Kidney (tissue), 22 donors: ENCODE data around the gene POU3F3. TPM values are rescaled to one million over a fixed set of nuclear protein-coding genes. Genes with fewer than 3 reads are reported as not detected.

Experiments used
- DNase-seq, 5 donors: peaks; one replicate each; pipeline ENCODE4 v3.0.0-alpha.2; 2013 to 2020
- FAIRE-seq: peaks from 2 replicates; lab custom pipeline; 2012; peaks lifted over from hg19 to GRCh38; lab: Jason Lieb, UNC
- H3K27ac ChIP-seq, 2 donors: one replicate each; pipeline ENCODE4 v1.7.0; 2013; ENCODE audit warnings: low read depth in 2 of 2, low read length in 2 of 2, inconsistent platforms in 1 of 2
- H3K27me3 ChIP-seq: one replicate; pipeline ENCODE4 v1.7.1; 2013; ENCODE audit warnings: low read length, inconsistent platforms; ENCODE audit not compliant: control insufficient read depth, insufficient read depth
- H3K36me3 ChIP-seq, 3 donors: one replicate each; pipeline versions ENCODE4 v1.7.0 to v1.7.1; 2013; ENCODE audit warnings: low read length in 3 of 3, control low read depth in 1 of 3, inconsistent platforms in 1 of 3; ENCODE audit not compliant: insufficient read depth in 3 of 3, control insufficient read depth in 2 of 3
- H3K4me1 ChIP-seq, 3 donors: one replicate each; pipeline versions ENCODE4 v1.7.0 to v1.7.1; 2013; ENCODE audit warnings: low read length in 3 of 3, inconsistent platforms in 1 of 3, low read depth in 1 of 3; ENCODE audit not compliant: control insufficient read depth in 2 of 3, insufficient read depth in 2 of 3
- H3K4me3 ChIP-seq, 3 donors: one replicate each; pipeline versions ENCODE4 v1.7.0 to v1.8.1; 2013; ENCODE audit warnings: low read length in 3 of 3, control low read depth in 1 of 3, inconsistent platforms in 1 of 3
- H3K9ac ChIP-seq, 3 donors: one replicate each; pipeline versions ENCODE4 v1.7.0 to v1.7.1; 2013; ENCODE audit warnings: low read length in 3 of 3, control low read depth in 1 of 3, inconsistent platforms in 1 of 3
- H3K9me3 ChIP-seq, 3 donors: one replicate each; pipeline versions ENCODE4 v1.7.0 to v1.7.1; 2013; ENCODE audit warnings: low read length in 3 of 3, control low read depth in 1 of 3, inconsistent platforms in 1 of 3; ENCODE audit not compliant: control insufficient read depth in 2 of 3, insufficient read depth in 1 of 3
- intact Hi-C: fragments of 100-400 bp; cut with DNase I; formaldehyde crosslinking; loops from one replicate; pipeline ENCODE4 v1.11.1; 2022
- long read RNA-seq, 10 donors: library from polyadenylated mRNA in 1 of 10; unstranded in 1 of 10; transcript quantifications; one replicate each; pipeline ENCODE4 v2.0.0 and lab custom pipeline, GENCODE V29; 2021 to 2026
- polyA plus RNA-seq: library from polyadenylated mRNA; stranded (reverse); fragments of 350-450 nt; fragmentation: Illumina TruSeq; extraction: RNeasy Lipid Tissue Mini Kit (QIAGEN cat#74804); gene quantifications from one replicate; pipeline ENCODE4 v1.2.3, GENCODE V29; 2014; ENCODE audit warnings: low read depth, low replicate concordance; ENCODE audit not compliant: insufficient read depth
- total RNA-seq: library from RNA; stranded (reverse); fragmentation: NEBNext Ultra II Directional; extraction: Animal tissue kit (Norgen Biotek cat#: 25700); gene quantifications from one replicate; pipeline ENCODE4 v1.2.1, GENCODE V29; 2021
- TF ChIP-seq, protein P1 (sequence below): IDR thresholded peaks from 3 replicates; pipeline ENCODE4 v1.5.1; 2012; ENCODE audit warnings: mild to moderate bottlenecking, moderate library complexity, borderline replicate concordance; ENCODE audit not compliant: insufficient read depth; ENCODE audit errors: extremely low read depth
- donor health status: control.
- donor health status: control.
- donor health status: control.
- donor health status: control.
- donor health status: control.
- donor health status: DM: yes; HTN: yes; CAD: no.
- donor health status: Normal renal cell carcinoma (clear cell type).

POU3F3 gene
- total RNA-seq (118 TPM), polyA plus RNA-seq (31.4 TPM)
- long read RNA-seq, donor 1, transcript POU3F3-201 (1 exons, 3,064 nt): major isoform, 73 of 73 reads
- long read RNA-seq, donor 1, partial matches to known transcripts: 0 of 73 reads
- long read RNA-seq, donor 1, other reads (novel, unspliced or antisense): 0 of 73 reads
- long read RNA-seq, donor 2, transcript POU3F3-201 (1 exons, 3,064 nt): major isoform, 63 of 63 reads
- long read RNA-seq, donor 2, partial matches to known transcripts: 0 of 63 reads
- long read RNA-seq, donor 2, other reads (novel, unspliced or antisense): 0 of 63 reads
- long read RNA-seq, donor 3, transcript POU3F3-201 (1 exons, 3,064 nt): major isoform, 96 of 96 reads
- long read RNA-seq, donor 3, partial matches to known transcripts: 0 of 96 reads
- long read RNA-seq, donor 3, other reads (novel, unspliced or antisense): 0 of 96 reads
- long read RNA-seq, donor 4, transcript POU3F3-201 (1 exons, 3,064 nt): major isoform, 27 of 27 reads
- long read RNA-seq, donor 4, partial matches to known transcripts: 0 of 27 reads
- long read RNA-seq, donor 4, other reads (novel, unspliced or antisense): 0 of 27 reads
- long read RNA-seq, donor 5, transcript POU3F3-201 (1 exons, 3,064 nt): major isoform, 13 of 13 reads
- long read RNA-seq, donor 5, partial matches to known transcripts: 0 of 13 reads
- long read RNA-seq, donor 5, other reads (novel, unspliced or antisense): 0 of 13 reads
- long read RNA-seq, donor 6, transcript POU3F3-201 (1 exons, 3,064 nt): major isoform, 26 of 26 reads
- long read RNA-seq, donor 6, partial matches to known transcripts: 0 of 26 reads
- long read RNA-seq, donor 6, other reads (novel, unspliced or antisense): 0 of 26 reads
- long read RNA-seq, donor 7, transcript POU3F3-201 (1 exons, 3,064 nt): major isoform, 57 of 57 reads
- long read RNA-seq, donor 7, partial matches to known transcripts: 0 of 57 reads
- long read RNA-seq, donor 7, other reads (novel, unspliced or antisense): 0 of 57 reads
- long read RNA-seq, donor 8, transcript POU3F3-201 (1 exons, 3,064 nt): major isoform, 98 of 98 reads
- long read RNA-seq, donor 8, partial matches to known transcripts: 0 of 98 reads
- long read RNA-seq, donor 8, other reads (novel, unspliced or antisense): 0 of 98 reads
- long read RNA-seq, donor 9, transcript POU3F3-201 (1 exons, 3,064 nt): major isoform, 45 of 45 reads
- long read RNA-seq, donor 9, partial matches to known transcripts: 0 of 45 reads
- long read RNA-seq, donor 9, other reads (novel, unspliced or antisense): 0 of 45 reads
- long read RNA-seq, donor 10, transcript POU3F3-201 (1 exons, 3,064 nt): major isoform, 117 of 117 reads
- long read RNA-seq, donor 10, partial matches to known transcripts: 0 of 117 reads
- long read RNA-seq, donor 10, other reads (novel, unspliced or antisense): 0 of 117 reads

- Histone ChIP-seq H3K36me3 (peaks cover 0 to 4% (median 0%) of the 10 kb centered on the region in 3 donors), H3K4me3 (peak within 1 kb of the TSS; percentile 76 to 80 (median 78)), H3K27ac (peak within 1 kb of the TSS; percentile 80 to 87), H3K27me3 (peaks cover 45% of the 10 kb centered on the region), H3K9ac (peak within 1 kb of the TSS; percentile 38 to 93 (median 65)), H3K4me1 (peaks cover 0 to 5% (median 3%) of the 10 kb centered on the region in 3 donors), H3K9me3 (no peaks in the 10 kb centered on the region)
- intact Hi-C loops: no loop called here
- no peak for FAIRE-seq
- peak; percentile 97 to 98 (median 98) for DNase-seq
- TF ChIP-seq, protein P1, sequence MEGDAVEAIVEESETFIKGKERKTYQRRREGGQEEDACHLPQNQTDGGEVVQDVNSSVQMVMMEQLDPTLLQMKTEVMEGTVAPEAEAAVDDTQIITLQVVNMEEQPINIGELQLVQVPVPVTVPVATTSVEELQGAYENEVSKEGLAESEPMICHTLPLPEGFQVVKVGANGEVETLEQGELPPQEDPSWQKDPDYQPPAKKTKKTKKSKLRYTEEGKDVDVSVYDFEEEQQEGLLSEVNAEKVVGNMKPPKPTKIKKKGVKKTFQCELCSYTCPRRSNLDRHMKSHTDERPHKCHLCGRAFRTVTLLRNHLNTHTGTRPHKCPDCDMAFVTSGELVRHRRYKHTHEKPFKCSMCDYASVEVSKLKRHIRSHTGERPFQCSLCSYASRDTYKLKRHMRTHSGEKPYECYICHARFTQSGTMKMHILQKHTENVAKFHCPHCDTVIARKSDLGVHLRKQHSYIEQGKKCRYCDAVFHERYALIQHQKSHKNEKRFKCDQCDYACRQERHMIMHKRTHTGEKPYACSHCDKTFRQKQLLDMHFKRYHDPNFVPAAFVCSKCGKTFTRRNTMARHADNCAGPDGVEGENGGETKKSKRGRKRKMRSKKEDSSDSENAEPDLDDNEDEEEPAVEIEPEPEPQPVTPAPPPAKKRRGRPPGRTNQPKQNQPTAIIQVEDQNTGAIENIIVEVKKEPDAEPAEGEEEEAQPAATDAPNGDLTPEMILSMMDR: no peak
Measured at GRCh38 chr2:104853534-104854497, at the start of gene POU3F3. Gene POU3F3, plus strand, starts transcription at chr2:104854115. Its CDS starts 1,396 bp downstream, at chr2:104855511.

DNA sequence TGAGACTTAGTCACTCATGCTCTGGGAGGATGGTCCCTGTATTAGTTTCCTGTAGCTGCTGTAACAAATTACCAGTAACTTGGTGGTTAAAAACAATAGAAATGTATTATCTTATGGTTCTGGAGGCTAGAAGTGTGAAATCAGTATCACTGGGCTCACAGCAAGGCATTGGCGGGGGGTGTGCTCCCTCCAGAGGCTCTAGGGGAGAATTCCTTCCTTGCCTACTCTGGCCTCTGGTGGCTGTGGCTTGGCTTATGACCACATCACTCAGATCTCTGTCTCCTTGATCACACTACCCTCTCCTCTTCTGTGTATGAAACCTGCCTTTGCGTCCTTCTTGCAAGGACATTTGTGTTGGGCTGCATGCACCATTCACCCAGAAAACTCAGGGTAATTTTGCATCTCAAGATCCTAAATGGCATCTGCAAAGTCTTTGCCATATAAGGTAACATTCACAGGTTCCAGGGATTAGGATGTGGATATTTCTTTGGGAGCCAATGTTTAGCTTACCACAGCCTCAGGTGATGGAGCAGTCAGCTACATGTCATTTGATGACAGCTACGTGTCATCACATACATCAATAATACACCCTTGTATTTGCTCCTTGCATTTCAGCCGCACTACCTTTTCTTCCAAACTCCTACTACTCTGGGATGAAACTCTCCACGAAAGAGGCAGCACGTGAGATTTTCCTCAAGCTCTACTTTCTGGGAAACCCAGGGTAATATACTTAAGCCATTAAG lies 49.6 kb upstream of the POU3F3 start:
- H3K4me3 ChIP-seq: no peak overlapping the region
- H3K9me3 ChIP-seq: no peaks in the 10 kb centered on the region
- no peak overlapping the region for H3K27ac ChIP-seq
- no peaks in the 10 kb centered on the region for H3K36me3 ChIP-seq
- TF ChIP-seq, protein P1: no peak
- no peaks in the 10 kb centered on the region for H3K27me3 ChIP-seq
- FAIRE-seq: no peak
- no peak for DNase-seq
- no peaks in the 10 kb centered on the region for H3K4me1 ChIP-seq
- intact Hi-C loops: no loop called here
- no peak overlapping the region for H3K9ac ChIP-seq
